Dermis lymphatic vessel endothelial cell (primary cell): ENCODE results near the gene ZNF275. TPM values are rescaled to one million over a fixed set of nuclear protein-coding genes. Genes with fewer than 3 reads are reported as not detected.

Source experiments
- total RNA-seq: library from RNA; depleted of rRNA; stranded (reverse); fragments of >200 nt; gene quantifications from 2 replicates; pipeline ENCODE4 v1.2.1, GENCODE V29; 2014

ZNF275 gene, protein sequence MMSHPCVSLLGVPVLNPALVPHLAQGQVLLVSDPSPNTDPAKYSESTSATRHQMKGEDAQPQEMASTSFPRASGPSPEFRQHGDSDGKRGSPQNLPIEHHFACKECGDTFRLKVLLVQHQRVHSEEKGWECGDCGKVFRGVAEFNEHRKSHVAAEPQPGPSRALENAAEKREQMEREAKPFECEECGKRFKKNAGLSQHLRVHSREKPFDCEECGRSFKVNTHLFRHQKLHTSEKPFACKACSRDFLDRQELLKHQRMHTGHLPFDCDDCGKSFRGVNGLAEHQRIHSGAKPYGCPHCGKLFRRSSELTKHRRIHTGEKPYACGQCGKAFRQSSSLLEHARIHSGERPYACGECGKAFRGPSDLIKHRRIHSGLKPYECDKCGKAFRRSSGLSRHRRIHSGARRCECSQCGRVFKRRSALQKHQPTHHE
- total RNA-seq = 4.6 and 4.9 TPM in 2 replicates

DNA sequence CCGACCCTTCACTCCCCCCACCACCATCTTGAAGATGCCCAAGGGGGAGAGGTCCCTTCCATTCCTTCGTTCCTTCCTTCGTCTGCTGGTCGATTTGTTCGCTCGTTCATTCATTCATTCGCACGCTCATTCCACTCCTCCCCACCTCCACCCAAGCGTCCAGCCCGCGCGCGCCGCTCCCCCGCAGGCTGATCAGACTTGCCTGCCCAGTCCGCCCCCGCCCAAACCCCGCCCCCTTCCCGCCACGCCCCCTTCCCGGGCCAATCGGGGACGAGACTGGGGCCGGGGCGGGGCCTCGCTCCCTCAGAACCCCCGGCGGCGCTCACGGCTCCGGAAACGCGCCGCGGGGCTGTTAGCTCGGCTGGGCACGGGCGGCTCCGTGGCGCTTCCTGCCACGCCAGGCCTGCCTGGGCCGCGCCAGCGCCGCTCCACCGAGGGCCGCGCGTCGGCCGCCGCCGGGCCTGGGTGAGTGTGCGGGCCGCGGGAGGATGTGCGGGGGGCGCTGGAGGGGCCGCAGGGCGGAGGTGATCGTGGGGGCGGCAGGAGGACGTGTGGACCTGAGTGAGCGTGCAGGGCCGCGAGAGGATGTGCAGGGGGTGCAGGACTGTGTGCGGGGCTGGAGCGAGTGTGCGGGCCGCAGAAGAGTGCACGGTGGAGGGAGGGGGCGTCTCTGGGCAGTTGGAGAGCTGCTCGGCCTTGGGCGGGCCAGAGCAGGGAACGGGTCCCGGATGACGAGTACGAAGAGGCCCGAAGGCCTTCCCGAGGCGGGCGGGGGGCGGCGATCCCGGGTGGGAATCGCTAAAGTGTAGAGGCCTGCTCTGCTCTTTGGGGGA lies at the start of gene ZNF275:
Gene ZNF275 (plus strand): TSS at position 333 of the 833 bp plus-strand sequence. CDS start 2,527 bp downstream, outside the sequence.

DNA sequence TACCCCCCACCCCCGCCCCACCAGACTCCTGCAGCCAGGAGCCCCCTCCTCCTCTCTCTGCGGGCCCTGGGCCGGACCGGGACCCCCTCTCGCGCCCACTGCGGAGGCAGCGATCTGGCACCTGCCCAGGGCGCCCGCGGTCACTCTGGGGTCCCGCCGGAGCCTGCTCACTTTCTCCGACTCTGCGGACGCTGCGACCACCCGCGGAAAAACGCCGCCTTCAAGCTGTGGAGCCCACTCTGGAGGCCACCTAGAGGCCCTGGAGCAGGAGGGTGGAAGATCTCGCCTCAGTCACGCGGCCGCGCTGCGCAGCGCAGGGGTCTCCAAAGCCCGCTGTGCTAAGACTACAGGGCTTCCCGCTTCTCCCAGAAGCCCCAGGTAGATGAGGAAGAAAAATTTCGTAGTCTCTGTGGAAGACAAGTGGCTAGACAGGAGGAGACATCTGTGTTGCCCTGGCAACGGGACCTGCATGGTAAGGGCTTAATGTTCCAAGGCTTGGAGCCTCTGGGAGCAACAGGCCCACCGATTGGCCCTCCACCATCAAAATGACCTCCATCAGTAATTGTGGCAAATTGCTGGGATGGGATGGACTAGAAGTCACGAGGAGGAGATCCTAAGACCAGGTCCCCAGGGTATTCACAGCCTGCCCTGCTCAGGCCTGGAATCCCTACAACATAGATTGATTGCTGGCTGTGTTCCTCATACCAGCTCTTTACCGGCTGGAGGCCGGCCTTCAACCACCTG lies 12.4 kb upstream of the ZNF275 start, which contains the start of gene PNMA6F:
Gene PNMA6F (minus strand): TSS at position 387 of the 744 bp plus-strand sequence. CDS start 1,093 bp downstream, outside the sequence.

DNA sequence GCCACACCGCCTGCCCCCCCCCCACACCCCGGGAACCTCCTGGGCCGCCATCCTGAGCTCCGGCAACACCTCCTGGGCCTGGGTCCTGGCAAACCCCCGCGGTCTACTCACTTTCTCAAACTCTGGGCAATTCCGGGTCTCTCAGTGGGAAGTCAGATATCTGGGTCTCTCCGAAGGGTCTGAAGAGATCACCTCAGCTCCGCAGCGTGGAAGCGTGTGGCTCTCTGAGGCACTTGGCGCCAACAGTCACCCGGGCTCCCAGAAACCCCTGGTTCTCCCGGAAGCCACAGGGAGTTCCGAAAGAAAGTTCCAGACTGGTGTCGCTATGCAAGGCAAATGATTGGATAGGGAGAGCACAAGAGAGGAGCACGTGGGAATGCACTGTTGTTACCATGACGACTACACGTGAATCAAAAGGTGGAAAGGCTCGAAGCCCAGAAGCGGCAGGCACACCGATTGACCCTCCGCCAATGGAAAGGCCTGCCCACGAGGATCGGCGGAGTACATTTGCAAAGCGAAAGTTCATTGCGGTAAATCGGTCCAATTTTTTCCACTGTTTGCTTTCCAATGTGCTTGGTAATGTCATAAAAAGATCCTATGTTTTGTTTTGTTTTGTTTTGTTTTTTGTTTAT lies 67.3 kb downstream of the ZNF275 start, which contains the start of gene PNMA6E:
Gene PNMA6E (minus strand): TSS at position 218 of the 632 bp plus-strand sequence. CDS start 2,501 bp downstream, outside the sequence.

Other genes starting within 250 kb of the ZNF275 start
- not detected in 2 replicates for gene MAGEA1, start 154.9 kb upstream of the ZNF275 start, total RNA-seq
- gene PNMA6F, start 12.4 kb upstream of the ZNF275 start, total RNA-seq = not detected in 2 replicates
- gene PNMA6E, start 67.2 kb downstream of the ZNF275 start, total RNA-seq = not detected in 2 replicates
- 0.26 and 0.43 TPM in 2 replicates for gene ZFP92, start 77.3 kb downstream of the ZNF275 start, total RNA-seq
- gene TREX2, start 111.9 kb downstream of the ZNF275 start, total RNA-seq = 1.0 and 4.7 TPM in 2 replicates
- gene HAUS7, start 136.4 kb downstream of the ZNF275 start, total RNA-seq = 9.0 and 17.6 TPM in 2 replicates
- 11.2 and 22.4 TPM in 2 replicates for gene BGN, start 160.8 kb downstream of the ZNF275 start, total RNA-seq
- gene ATP2B3, start 183.5 kb downstream of the ZNF275 start, total RNA-seq = under 0.01 TPM in 1 of 2 replicates, not detected in the other